Small intestine (tissue), 7 donors: Measurements from ENCODE around the gene NAT8L. TPM values are rescaled to one million over a fixed set of nuclear protein-coding genes. Genes with fewer than 3 reads are reported as not detected.

ENCODE experiments used
- DNase-seq, 2 donors: peaks; one replicate each; pipeline versions ENCODE4 v3.0.0 to v3.0.0-alpha.2; 2013
- FAIRE-seq: peaks from 2 replicates; lab custom pipeline; 2012; peaks lifted over from hg19 to GRCh38; lab: Jason Lieb, UNC
- H3K27ac ChIP-seq, 3 donors: one replicate each; pipeline ENCODE4 v1.5.1; 2013; ENCODE audit warnings: low read length in 2 of 3, mild to moderate bottlenecking in 2 of 3, control low read depth in 1 of 3, inconsistent platforms in 1 of 3, low read depth in 1 of 3, moderate library complexity in 1 of 3
- H3K27me3 ChIP-seq, 3 donors: one replicate each; pipeline ENCODE4 v1.6.1; 2013; ENCODE audit warnings: low read length in 3 of 3, inconsistent platforms in 1 of 3; ENCODE audit not compliant: control insufficient read depth in 3 of 3, insufficient read depth in 3 of 3
- H3K36me3 ChIP-seq, 3 donors: one replicate each; pipeline ENCODE4 v1.6.1; 2013; ENCODE audit warnings: low read length in 3 of 3, inconsistent platforms in 1 of 3, low read depth in 1 of 3, mild to moderate bottlenecking in 1 of 3, moderate library complexity in 1 of 3; ENCODE audit not compliant: control insufficient read depth in 3 of 3, insufficient read depth in 2 of 3
- H3K4me1 ChIP-seq, 3 donors: one replicate each; pipeline ENCODE4 v1.6.1; 2013; ENCODE audit warnings: low read length in 2 of 3, inconsistent platforms in 1 of 3, low read depth in 1 of 3, mild to moderate bottlenecking in 1 of 3, moderate library complexity in 1 of 3; ENCODE audit not compliant: control insufficient read depth in 3 of 3, insufficient read depth in 2 of 3
- H3K4me3 ChIP-seq, 3 donors: one replicate each; pipeline ENCODE4 v1.5.1; 2013; ENCODE audit warnings: low read length in 3 of 3, control low read depth in 1 of 3, inconsistent platforms in 1 of 3, low read depth in 1 of 3, mild to moderate bottlenecking in 1 of 3, moderate library complexity in 1 of 3
- H3K9me3 ChIP-seq, 2 donors: one replicate each; pipeline ENCODE4 v1.6.1; 2013; ENCODE audit warnings: low read depth in 1 of 2, low read length in 1 of 2; ENCODE audit not compliant: control insufficient read depth in 2 of 2, insufficient read depth in 1 of 2
- WGBS, 3 donors: extraction: QIAGEN DNeasy Blood & Tissue Kit; methylation state at CpG; one replicate each; pipeline ENCODE4 v1.1.7; 2013; 5-methylcytosine and 5-hydroxymethylcytosine counted together
- polyA plus RNA-seq, 4 donors: library from polyadenylated mRNA; stranded (reverse) in 3 of 4; unstranded in 1 of 4; fragments of 200-250 nt in 3 of 4; fragments of 120-200 nt in 1 of 4; gene quantifications; one replicate each; pipeline versions ENCODE4 v1.2.1 to v1.2.3, GENCODE V29; 2013
- donor health status: healthy with polysubstance abuse.
- donor health status: control.
- donor health status: control.
- donor health status: Bipolar disorder and iron deficiency.
- donor health status: healthy.

The NAT8L gene
- polyA plus RNA-seq, 4 donors, result under 0.01 to 1.8 (median 0.31) TPM; not detected in 1

DNA sequence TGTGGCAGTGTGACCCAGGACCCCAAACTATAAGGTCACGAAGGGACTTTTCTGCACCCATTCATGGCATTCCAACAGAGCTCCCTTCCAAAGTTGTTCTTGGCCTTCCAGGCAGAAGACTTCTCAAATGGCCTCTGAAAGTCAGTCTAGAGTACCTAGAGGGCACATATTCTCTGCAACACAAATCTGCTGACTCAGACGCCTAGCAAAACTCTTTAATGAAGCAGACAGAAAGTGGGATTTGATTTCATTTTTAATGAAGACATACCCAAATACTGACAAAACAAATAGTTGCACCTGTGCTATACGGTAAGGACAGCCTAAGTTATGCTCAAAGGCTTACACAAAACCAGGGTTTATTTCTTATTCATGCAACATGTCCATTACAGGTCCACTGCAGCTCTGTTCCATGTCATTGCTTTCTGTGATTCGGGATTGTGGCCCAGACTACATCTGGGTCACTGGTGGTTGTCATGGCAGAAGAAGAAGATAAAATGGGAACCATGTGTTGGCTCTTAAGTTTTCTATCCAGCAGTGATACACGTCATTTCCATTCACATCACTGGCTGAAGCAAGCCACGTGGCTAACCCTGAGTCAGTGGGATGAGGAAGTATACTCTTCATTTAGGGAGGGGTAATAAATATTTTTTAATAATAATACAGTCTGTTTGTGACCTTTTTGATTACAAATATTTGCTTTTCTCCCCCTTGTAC is 57.7 kb downstream of the NAT8L start:
- WGBS, 3 donors, result 82 to 86% (median 84%) methylated on average over 6 of the region's 6 CpGs
- Histone ChIP-seq H3K27ac (no peak overlapping the region), H3K27me3 (no peaks in the 10 kb centered on the region)

More for the DNA sequence above, 57.7 kb downstream of the NAT8L start:
- Histone ChIP-seq H3K4me1 (no peaks in the 10 kb centered on the region), H3K36me3 (no peaks in the 10 kb centered on the region), H3K4me3 (no peak overlapping the region), H3K9me3 (no peaks in the 10 kb centered on the region)
- FAIRE-seq (no peak), DNase-seq (no peak)

Other genes with a start within 250 kb of the NAT8L start
- gene LETM1, start 203.2 kb upstream of the NAT8L start, polyA plus RNA-seq, result 10 to 100 TPM; 19.7 to 28.5 (median 23.1) TPM
- gene NSD2, start 187.9 kb upstream of the NAT8L start, polyA plus RNA-seq, result 10 to 100 TPM in 3 of 4 donors, 1 to 10 TPM in 1; 8.4 to 46.4 (median 22.5) TPM
- 10 to 100 TPM; 12.7 to 35.1 (median 22.6) TPM for gene NELFA, start 50.4 kb upstream of the NAT8L start, polyA plus RNA-seq
- gene HAUS3, start 182.8 kb downstream of the NAT8L start, polyA plus RNA-seq, result 10 to 100 TPM in 1 of 4 donors, 1 to 10 TPM in 3; 4.0 to 16.4 (median 5.1) TPM
- 1 to 10 TPM in 2 of 4 donors, under 1 TPM in 2; 0.89 to 2.2 (median 1.2) TPM for gene POLN, start 182.8 kb downstream of the NAT8L start, polyA plus RNA-seq
- gene MXD4, start 202.8 kb downstream of the NAT8L start, polyA plus RNA-seq, result 10 to 100 TPM; 24.0 to 46.7 (median 32.7) TPM